T-helper 17 cell (primary cell): ENCODE data around the gene RHBDF1. TPM values are rescaled to one million over a fixed set of nuclear protein-coding genes. Genes with fewer than 3 reads are reported as not detected.
"Not testable (repeated sequence)": the region's sequence is repeated elsewhere in the genome, so short reads cannot be mapped to it uniquely, and the experiment has no call there.

Experiments used
- ATAC-seq: fragments of 150-1000 bp; cut with Tn5 transposase; 2 replicates; pipeline ENCODE4 v1.10.0; 2021; ENCODE audit warnings: mild to moderate bottlenecking, moderate library complexity
- DNase-seq, 3 donors: peaks; one replicate each; pipeline versions ENCODE4 v3.0.0 to v3.0.0-alpha.2; 2020 to 2021
- H3K9me3 ChIP-seq: one replicate; pipeline ENCODE4 v1.7.0; 2013; ENCODE audit warnings: low read length, mild to moderate bottlenecking; ENCODE audit not compliant: control insufficient read depth, poor library complexity, severe bottlenecking
- H3K27ac Mint-ChIP-seq: one replicate; pipeline ENCODE4 v1.8.0; 2022; ENCODE audit warnings: mild to moderate bottlenecking, moderate library complexity, mixed read lengths
- H3K27me3 Mint-ChIP-seq: one replicate; pipeline ENCODE4 v1.8.0; 2022; ENCODE audit warnings: mixed read lengths
- H3K36me3 Mint-ChIP-seq: one replicate; pipeline ENCODE4 v1.8.0; 2022; ENCODE audit warnings: low read depth, mixed read lengths
- H3K4me1 Mint-ChIP-seq: one replicate; pipeline ENCODE4 v1.8.0; 2022; ENCODE audit warnings: mild to moderate bottlenecking, mixed read lengths
- H3K4me3 Mint-ChIP-seq: one replicate; pipeline ENCODE4 v1.8.0; 2022; ENCODE audit warnings: mild to moderate bottlenecking, moderate library complexity, mixed read lengths
- total RNA-seq, 4 donors: library from RNA in 2 of 4; stranded (reverse) in 2 of 4; gene quantifications; one replicate each; pipeline ENCODE4 v1.2.3 and lab custom pipeline; 2022 to 2026

RHBDF1 gene
- total RNA-seq, 2 donors from 2014 or later, result 0.75 TPM; not detected in 1

- Mint-ChIP-seq H3K27ac (peak overlapping the region; percentile 77), H3K4me1 (peaks cover 38% of the 10 kb centered on the region), H3K4me3 (peak overlapping the region; percentile 56), H3K36me3 (peaks cover 10% of the 10 kb centered on the region), H3K27me3 (no peaks in the 10 kb centered on the region)
- ATAC-seq, result peak; percentile 93
- DNase-seq, result peak in 1 of 3 donors; percentile 17
- H3K9me3 ChIP-seq, result no peaks in the 10 kb centered on the region
Observed at GRCh38 chr16:38941-39892, 33.2 kb downstream of the RHBDF1 start.

- DNase-seq, H3K9me3 ChIP-seq, ATAC-seq, H3K27me3 Mint-ChIP-seq: not testable (repeated sequence)
- Mint-ChIP-seq H3K27ac (peak overlapping the region; percentile 77), H3K36me3 (peaks cover 10% of the 10 kb centered on the region), H3K4me1 (peaks cover 38% of the 10 kb centered on the region), H3K4me3 (peak overlapping the region; percentile 21)
Observed at GRCh38 chr16:38206-38605, 34.2 kb downstream of the RHBDF1 start.

DNA sequence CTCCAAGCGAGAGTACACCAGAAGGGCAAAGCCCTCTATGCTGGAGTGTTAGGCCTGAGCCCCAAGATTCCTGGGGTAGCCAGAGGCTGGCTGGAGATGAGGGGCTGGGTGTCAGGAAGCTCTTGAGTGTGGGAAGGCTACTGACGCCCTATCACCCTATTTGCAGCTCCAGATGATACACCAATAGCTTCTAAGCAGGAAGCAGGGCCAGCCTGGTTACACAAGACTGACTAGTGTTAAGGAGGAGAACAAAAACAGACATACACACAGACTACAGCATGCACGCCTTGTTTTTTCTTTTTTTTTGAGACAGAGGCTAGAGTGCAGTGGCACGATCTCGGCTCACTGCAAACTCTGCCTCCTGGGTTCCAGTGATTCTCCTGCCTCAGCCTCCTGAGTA lies 34.9 kb downstream of the RHBDF1 start:
- H3K4me1 Mint-ChIP-seq, result peaks cover 37% of the 10 kb centered on the region
- no peak overlapping the region for H3K4me3 Mint-ChIP-seq
- H3K9me3 ChIP-seq, result no peaks in the 10 kb centered on the region
- DNase-seq (no peak), ATAC-seq (no peak)
- H3K27me3 Mint-ChIP-seq, result no peaks in the 10 kb centered on the region
- H3K36me3 Mint-ChIP-seq, result peaks cover 7% of the 10 kb centered on the region
- peak overlapping the region; percentile 53 for H3K27ac Mint-ChIP-seq

GRCh38 chr16:36336-36984 lies 36.0 kb downstream of the RHBDF1 start:
- H3K9me3 ChIP-seq, result no peaks in the 10 kb centered on the region
- no peaks in the 10 kb centered on the region for H3K36me3 Mint-ChIP-seq
- ATAC-seq (no peak), DNase-seq (no peak)
- peak overlapping the region; percentile 53 for H3K27ac Mint-ChIP-seq
- peaks cover 29% of the 10 kb centered on the region for H3K4me1 Mint-ChIP-seq
- H3K27me3 Mint-ChIP-seq, result no peaks in the 10 kb centered on the region
- no peak overlapping the region for H3K4me3 Mint-ChIP-seq

GRCh38 chr16:35678-36305 lies 36.6 kb downstream of the RHBDF1 start:
- no peak overlapping the region for H3K27ac Mint-ChIP-seq

GRCh38 chr16:35011-35677 lies 37.3 kb downstream of the RHBDF1 start:
- Mint-ChIP-seq H3K4me3 (no peak overlapping the region), H3K27ac (no peak overlapping the region), H3K36me3 (no peaks in the 10 kb centered on the region), H3K4me1 (peaks cover 29% of the 10 kb centered on the region), H3K27me3 (no peaks in the 10 kb centered on the region)
- ATAC-seq (peak; percentile 49), DNase-seq (no peak)
- no peaks in the 10 kb centered on the region for H3K9me3 ChIP-seq

More at GRCh38 chr16:35678-36305, 36.6 kb downstream of the RHBDF1 start:
- no peaks in the 10 kb centered on the region for H3K9me3 ChIP-seq
- ATAC-seq (no peak), DNase-seq (no peak)
- H3K36me3 Mint-ChIP-seq, result no peaks in the 10 kb centered on the region
- peaks cover 29% of the 10 kb centered on the region for H3K4me1 Mint-ChIP-seq
- H3K27me3 Mint-ChIP-seq, result no peaks in the 10 kb centered on the region
- H3K4me3 Mint-ChIP-seq, result no peak overlapping the region

DNA sequence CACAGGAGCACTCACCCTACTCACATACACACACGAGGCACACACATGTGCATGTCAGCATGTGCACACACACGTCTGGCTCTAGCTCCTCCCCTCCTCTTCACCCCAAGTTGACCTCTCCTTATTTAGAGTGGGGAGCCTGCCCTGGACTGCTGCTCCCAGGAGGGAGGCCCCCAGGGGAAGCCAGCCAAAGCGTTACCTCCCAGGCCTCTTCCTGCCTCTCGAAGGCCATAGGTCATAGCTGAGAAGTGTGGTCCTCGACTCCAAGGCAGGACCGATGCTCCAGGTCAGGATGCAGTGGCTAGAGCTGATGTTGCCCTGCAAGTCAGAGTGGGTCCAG lies 37.8 kb downstream of the RHBDF1 start:
- no peaks in the 10 kb centered on the region for H3K9me3 ChIP-seq
- DNase-seq, result no peak
- no peak overlapping the region for H3K27ac Mint-ChIP-seq
- H3K36me3 Mint-ChIP-seq, result no peaks in the 10 kb centered on the region
- ATAC-seq, result no peak
- H3K27me3 Mint-ChIP-seq, result no peaks in the 10 kb centered on the region
- peak overlapping the region; percentile 36 for H3K4me3 Mint-ChIP-seq
- H3K4me1 Mint-ChIP-seq, result peaks cover 29% of the 10 kb centered on the region

DNA sequence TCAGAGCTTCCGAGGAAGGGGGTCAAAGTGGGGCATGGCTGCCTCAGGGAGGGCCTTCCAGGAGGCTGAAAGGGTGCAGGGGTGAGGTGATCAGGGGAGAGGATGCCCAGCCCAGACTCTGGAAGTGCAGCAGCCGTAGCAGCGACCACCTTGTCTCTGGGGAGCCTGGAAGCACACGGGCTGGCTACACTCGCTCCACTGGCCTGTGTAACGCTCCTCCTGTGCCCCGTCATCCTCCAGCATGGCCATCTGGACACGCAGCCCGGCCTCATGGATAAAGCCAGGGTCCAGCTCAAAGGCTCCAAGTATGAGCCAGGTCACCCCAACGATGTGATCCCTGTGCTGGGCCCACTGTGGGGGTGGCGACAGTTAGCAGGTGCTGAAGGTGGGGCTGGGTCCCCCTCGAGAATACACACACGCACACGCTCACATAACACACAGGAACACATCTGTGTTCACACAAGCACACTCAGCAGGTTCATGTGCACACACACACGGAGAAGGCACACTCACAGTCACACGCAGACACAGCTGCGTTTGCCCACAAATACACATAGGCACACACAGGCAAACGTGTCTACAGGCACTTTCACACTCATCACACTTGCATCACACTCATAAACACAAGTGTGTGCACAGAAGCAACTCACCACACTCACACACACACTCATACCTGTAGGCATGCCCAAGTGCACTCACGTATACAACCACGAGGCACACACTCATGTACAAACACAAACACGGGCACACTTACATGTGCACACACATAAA lies 38.4 kb downstream of the RHBDF1 start:
- Mint-ChIP-seq H3K4me3 (peak overlapping the region; percentile 36), H3K27me3 (no peaks in the 10 kb centered on the region), H3K36me3 (no peaks in the 10 kb centered on the region), H3K4me1 (peaks cover 23% of the 10 kb centered on the region), H3K27ac (no peak overlapping the region)
- DNase-seq, result no peak
- no peaks in the 10 kb centered on the region for H3K9me3 ChIP-seq
- no peak for ATAC-seq

GRCh38 chr16:33154-33876 lies 39.1 kb downstream of the RHBDF1 start:
- H3K4me3 Mint-ChIP-seq, DNase-seq, H3K27me3 Mint-ChIP-seq, H3K36me3 Mint-ChIP-seq, ATAC-seq, H3K27ac Mint-ChIP-seq, H3K9me3 ChIP-seq: not testable (repeated sequence)
- peaks cover 17% of the 10 kb centered on the region for H3K4me1 Mint-ChIP-seq

GRCh38 chr16:30627-31026 lies 41.8 kb downstream of the RHBDF1 start:
- DNase-seq, result not testable (repeated sequence)

DNA sequence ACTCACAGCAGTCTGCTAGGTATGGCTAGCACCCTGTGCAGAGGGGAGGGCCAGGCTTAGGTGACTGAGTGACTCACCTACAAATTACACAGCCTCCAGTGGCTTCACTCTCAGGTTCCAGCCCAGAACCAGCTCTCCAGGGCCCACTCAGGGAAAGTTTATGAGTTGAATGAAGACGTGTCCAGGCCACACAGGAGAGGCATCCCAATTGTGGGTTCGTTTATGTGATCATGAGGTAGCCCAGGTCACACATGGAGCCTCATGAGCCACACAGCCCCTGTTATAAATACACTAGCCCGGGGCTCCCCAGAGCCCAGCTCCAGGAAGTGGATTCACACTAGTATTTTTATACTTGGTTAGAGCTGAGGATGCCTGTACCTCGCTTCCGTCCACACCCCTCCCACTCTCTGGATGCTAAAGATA lies 46.5 kb downstream of the RHBDF1 start:
- H3K4me1 Mint-ChIP-seq, H3K27me3 Mint-ChIP-seq, H3K9me3 ChIP-seq, H3K27ac Mint-ChIP-seq, H3K4me3 Mint-ChIP-seq, DNase-seq, H3K36me3 Mint-ChIP-seq: not testable (repeated sequence)
- peak; percentile 44 for ATAC-seq

More at GRCh38 chr16:30627-31026, 41.8 kb downstream of the RHBDF1 start:
- not testable (repeated sequence) for H3K27me3 Mint-ChIP-seq, ATAC-seq, H3K4me1 Mint-ChIP-seq, H3K9me3 ChIP-seq, H3K27ac Mint-ChIP-seq, H3K36me3 Mint-ChIP-seq, H3K4me3 Mint-ChIP-seq

DNA sequence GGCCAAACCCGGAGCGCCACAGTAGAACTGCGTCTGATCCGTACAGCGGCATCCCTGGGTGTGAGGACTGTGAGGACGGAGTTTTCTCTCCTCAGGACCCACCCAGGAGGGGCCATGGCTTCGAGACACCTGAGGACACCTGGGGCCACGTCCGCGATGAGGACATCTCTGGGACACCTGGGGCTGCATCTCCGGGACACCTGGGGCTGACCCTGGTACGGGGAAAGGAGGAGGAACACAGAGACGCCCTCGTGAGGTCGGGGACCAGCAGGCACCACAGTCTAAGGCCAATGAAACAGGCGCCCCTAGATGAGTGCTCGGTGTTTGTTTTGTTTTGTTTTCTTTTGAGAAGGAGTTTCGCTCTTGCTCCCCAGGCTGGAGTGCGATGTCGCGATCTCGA lies 48.3 kb downstream of the RHBDF1 start:
- H3K27me3 Mint-ChIP-seq, H3K9me3 ChIP-seq, H3K36me3 Mint-ChIP-seq, H3K4me1 Mint-ChIP-seq, ATAC-seq, H3K4me3 Mint-ChIP-seq, H3K27ac Mint-ChIP-seq, DNase-seq: not testable (repeated sequence)
